ENCODE data around the gene RNF144A. TPM values are rescaled to one million over a fixed set of nuclear protein-coding genes. Genes with fewer than 3 reads are reported as not detected.

Gene RNF144A
- total and polyA plus RNA-seq, 2 of the 13 experiments (the other 11 are each of a cell fraction or from before 2014, with no cell fraction given): 13.9 to 16.5 TPM

DNA sequence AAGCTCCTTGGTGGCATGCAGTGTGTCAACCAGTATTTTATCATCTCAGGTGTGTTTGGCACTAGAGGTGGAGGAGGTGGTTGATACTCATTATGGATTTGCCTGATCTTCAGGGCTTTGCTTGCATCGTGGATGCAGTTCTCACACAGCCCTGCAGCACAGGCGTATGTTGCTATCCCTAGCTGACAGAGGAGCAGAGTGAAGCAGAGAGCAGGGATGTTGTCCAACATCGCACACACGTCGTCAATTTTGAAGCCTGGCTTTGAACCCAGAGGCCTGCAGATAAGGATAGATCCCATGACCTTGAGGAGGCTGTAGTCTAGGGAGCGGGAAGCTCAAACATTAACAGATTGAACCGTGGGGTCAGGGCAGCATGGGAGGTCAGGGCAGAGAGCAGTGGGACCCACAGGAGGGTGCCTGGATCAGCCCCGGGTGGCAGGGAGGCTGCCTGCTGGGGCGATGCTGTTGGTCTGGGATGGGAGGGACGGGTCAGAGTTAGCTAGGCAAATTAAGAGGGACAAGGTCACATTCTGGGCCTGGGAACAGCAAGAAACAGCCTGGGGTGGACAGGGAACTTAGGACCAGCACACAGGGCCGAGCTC is 4.2 kb downstream of the RNF144A start (continued):
- TF ChIP-seq, protein P1, sequence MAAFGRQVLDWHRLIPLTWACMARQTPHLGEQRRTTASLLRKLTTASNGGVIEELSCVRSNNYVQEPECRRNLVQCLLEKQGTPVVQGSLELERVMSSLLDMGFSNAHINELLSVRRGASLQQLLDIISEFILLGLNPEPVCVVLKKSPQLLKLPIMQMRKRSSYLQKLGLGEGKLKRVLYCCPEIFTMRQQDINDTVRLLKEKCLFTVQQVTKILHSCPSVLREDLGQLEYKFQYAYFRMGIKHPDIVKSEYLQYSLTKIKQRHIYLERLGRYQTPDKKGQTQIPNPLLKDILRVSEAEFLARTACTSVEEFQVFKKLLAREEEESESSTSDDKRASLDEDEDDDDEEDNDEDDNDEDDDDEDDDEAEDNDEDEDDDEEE (CRISPR knock-in tag; IDR thresholded peaks at IDR 0.05): no peak
- TF ChIP-seq GATAD2A (CRISPR knock-in tag; IDR thresholded peaks at IDR 0.05): peak; percentile 94
- no peak for TF ChIP-seq ZNF766 (CRISPR knock-in tag; IDR thresholded peaks at IDR 0.05; ENCODE audit: borderline replicate concordance)
- peak; percentile 100 for TF ChIP-seq RARA (CRISPR knock-in tag; IDR thresholded peaks at IDR 0.05)
- TF ChIP-seq MTA3 (CRISPR knock-in tag; IDR thresholded peaks at IDR 0.05): no peak
- no peak; the same call in 1 of the 2 replicates for TF ChIP-seq JUND (CRISPR knock-in tag; IDR thresholded peaks at IDR 0.05)
- no peak for TF ChIP-seq SNRNP70 (IDR thresholded peaks at IDR 0.05; ENCODE audit: low read depth, low read length)
- TF ChIP-seq ZNF616 (CRISPR knock-in tag; IDR thresholded peaks at IDR 0.05; ENCODE audit: low read depth): no peak
- TF ChIP-seq, protein P2, sequence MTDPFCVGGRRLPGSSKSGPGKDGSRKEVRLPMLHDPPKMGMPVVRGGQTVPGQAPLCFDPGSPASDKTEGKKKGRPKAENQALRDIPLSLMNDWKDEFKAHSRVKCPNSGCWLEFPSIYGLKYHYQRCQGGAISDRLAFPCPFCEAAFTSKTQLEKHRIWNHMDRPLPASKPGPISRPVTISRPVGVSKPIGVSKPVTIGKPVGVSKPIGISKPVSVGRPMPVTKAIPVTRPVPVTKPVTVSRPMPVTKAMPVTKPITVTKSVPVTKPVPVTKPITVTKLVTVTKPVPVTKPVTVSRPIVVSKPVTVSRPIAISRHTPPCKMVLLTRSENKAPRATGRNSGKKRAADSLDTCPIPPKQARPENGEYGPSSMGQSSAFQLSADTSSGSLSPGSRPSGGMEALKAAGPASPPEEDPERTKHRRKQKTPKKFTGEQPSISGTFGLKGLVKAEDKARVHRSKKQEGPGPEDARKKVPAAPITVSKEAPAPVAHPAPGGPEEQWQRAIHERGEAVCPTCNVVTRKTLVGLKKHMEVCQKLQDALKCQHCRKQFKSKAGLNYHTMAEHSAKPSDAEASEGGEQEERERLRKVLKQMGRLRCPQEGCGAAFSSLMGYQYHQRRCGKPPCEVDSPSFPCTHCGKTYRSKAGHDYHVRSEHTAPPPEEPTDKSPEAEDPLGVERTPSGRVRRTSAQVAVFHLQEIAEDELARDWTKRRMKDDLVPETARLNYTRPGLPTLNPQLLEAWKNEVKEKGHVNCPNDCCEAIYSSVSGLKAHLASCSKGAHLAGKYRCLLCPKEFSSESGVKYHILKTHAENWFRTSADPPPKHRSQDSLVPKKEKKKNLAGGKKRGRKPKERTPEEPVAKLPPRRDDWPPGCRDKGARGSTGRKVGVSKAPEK (CRISPR knock-in tag; IDR thresholded peaks at IDR 0.05; ENCODE audit: borderline replicate concordance): peak; percentile 81; the same call in 1 of the 2 replicates
- no peak for TF ChIP-seq TAF15 (IDR thresholded peaks at IDR 0.05; ENCODE audit: low read depth, low read length, poor library complexity, severe bottlenecking)
- no peak for TF ChIP-seq ZBTB42 (CRISPR knock-in tag; IDR thresholded peaks at IDR 0.05)
- TF ChIP-seq PAX8 (CRISPR knock-in tag; IDR thresholded peaks at IDR 0.05; ENCODE audit: borderline replicate concordance): no peak
- TF ChIP-seq, protein P3, sequence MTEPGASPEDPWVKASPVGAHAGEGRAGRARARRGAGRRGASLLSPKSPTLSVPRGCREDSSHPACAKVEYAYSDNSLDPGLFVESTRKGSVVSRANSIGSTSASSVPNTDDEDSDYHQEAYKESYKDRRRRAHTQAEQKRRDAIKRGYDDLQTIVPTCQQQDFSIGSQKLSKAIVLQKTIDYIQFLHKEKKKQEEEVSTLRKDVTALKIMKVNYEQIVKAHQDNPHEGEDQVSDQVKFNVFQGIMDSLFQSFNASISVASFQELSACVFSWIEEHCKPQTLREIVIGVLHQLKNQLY (CRISPR knock-in tag; IDR thresholded peaks at IDR 0.05): no peak
- TF ChIP-seq PAF1 (CRISPR knock-in tag; IDR thresholded peaks at IDR 0.05): no peak
- no peak for TF ChIP-seq SMC3 (IDR thresholded peaks at IDR 0.05; ENCODE audit: low read length)
- TF ChIP-seq ZNF788 (CRISPR knock-in tag; IDR thresholded peaks at IDR 0.05; ENCODE audit: borderline replicate concordance): peak; percentile 95
- TF ChIP-seq MYC (CRISPR knock-in tag; IDR thresholded peaks at IDR 0.05; ENCODE audit: borderline replicate concordance): peak; percentile 59; the same call in 1 of the 2 replicates
- TF ChIP-seq, protein P4, sequence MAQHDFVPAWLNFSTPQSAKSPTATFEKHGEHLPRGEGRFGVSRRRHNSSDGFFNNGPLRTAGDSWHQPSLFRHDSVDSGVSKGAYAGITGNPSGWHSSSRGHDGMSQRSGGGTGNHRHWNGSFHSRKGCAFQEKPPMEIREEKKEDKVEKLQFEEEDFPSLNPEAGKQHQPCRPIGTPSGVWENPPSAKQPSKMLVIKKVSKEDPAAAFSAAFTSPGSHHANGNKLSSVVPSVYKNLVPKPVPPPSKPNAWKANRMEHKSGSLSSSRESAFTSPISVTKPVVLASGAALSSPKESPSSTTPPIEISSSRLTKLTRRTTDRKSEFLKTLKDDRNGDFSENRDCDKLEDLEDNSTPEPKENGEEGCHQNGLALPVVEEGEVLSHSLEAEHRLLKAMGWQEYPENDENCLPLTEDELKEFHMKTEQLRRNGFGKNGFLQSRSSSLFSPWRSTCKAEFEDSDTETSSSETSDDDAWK (CRISPR knock-in tag; IDR thresholded peaks at IDR 0.05): no peak
- TF ChIP-seq, protein P5, sequence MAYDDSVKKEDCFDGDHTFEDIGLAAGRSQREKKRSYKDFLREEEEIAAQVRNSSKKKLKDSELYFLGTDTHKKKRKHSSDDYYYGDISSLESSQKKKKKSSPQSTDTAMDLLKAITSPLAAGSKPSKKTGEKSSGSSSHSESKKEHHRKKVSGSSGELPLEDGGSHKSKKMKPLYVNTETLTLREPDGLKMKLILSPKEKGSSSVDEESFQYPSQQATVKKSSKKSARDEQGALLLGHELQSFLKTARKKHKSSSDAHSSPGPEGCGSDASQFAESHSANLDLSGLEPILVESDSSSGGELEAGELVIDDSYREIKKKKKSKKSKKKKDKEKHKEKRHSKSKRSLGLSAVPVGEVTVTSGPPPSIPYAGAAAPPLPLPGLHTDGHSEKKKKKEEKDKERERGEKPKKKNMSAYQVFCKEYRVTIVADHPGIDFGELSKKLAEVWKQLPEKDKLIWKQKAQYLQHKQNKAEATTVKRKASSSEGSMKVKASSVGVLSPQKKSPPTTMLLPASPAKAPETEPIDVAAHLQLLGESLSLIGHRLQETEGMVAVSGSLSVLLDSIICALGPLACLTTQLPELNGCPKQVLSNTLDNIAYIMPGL (CRISPR knock-in tag; IDR thresholded peaks at IDR 0.05; ENCODE audit: borderline replicate concordance in 1 of 2, low read depth in 1 of 2): peak; percentile 61 to 73; a peak in 2 of 4 replicates
- TF ChIP-seq PHF8 (CRISPR knock-in tag; IDR thresholded peaks at IDR 0.05): 0 out of 2 replicates have a peak, but pooled peaks have one; percentile 36
- 0 out of 2 replicates have a peak, but pooled peaks have one; percentile 33 for TF ChIP-seq ZNF317 (CRISPR knock-in tag; IDR thresholded peaks at IDR 0.05)

All from HepG2 (cell line).